Erythroblast (primary cell): ENCODE results near the gene ZNF260.

Source experiments
- GATA1 ChIP-seq: IDR thresholded peaks from 2 replicates; pipeline ENCODE4 v1.6.1; 2011; ENCODE audit warnings: low read depth, mild to moderate bottlenecking, control low read depth, low read length, moderate library complexity
- POLR2A ChIP-seq: IDR thresholded peaks from 2 replicates; pipeline ENCODE4 v1.6.1; 2011; ENCODE audit warnings: mild to moderate bottlenecking, low read length

GRCh38 chr19:36501973-36502372 is 26.1 kb downstream of the ZNF260 start:
- no peak for TF ChIP-seq POLR2A
- TF ChIP-seq GATA1 = no peak
